MM.1S (cell line): ENCODE data around the gene TTYH2.

Experiments used
- DNase-seq: peaks from one replicate; pipeline ENCODE4 v3.0.0-alpha.2; 2015
- H2AFZ ChIP-seq: fragments of 300-600 bp; sonication (generic); 2 replicates; pipeline ENCODE4 v1.6.0; 2016; ENCODE audit warnings: antibody characterized with exemption, low read length
- H3F3A ChIP-seq: fragments of 300-600 bp; sonication (generic); 2 replicates; pipeline ENCODE4 v1.6.1; 2016; ENCODE audit warnings: mild to moderate bottlenecking, antibody characterized with exemption, low read length, moderate library complexity, mixed read lengths; ENCODE audit not compliant: insufficient read depth
- H3K27ac ChIP-seq: fragments of 300-600 bp; sonication (generic); 2 replicates; pipeline ENCODE4 v1.5.1; 2016; ENCODE audit warnings: mild to moderate bottlenecking, low read length
- H3K27me3 ChIP-seq: fragments of 300-600 bp; sonication (generic); replicated peaks from 2 replicates; pipeline ENCODE4 v1.6.0; 2016; ENCODE audit warnings: low read length; ENCODE audit not compliant: insufficient read depth
- H3K36me3 ChIP-seq: fragments of 300-600 bp; sonication (generic); replicated peaks from 2 replicates; pipeline ENCODE4 v1.6.1; 2016; ENCODE audit warnings: mild to moderate bottlenecking, low read length, mixed read lengths; ENCODE audit not compliant: insufficient read depth
- H3K4me1 ChIP-seq: fragments of 300-600 bp; sonication (generic); 2 replicates; pipeline ENCODE4 v1.6.1; 2016; ENCODE audit warnings: low read length, mixed read lengths
- H3K4me2 ChIP-seq: fragments of 300-600 bp; sonication (generic); 2 replicates; pipeline ENCODE4 v1.6.0; 2016; ENCODE audit warnings: low read depth, low read length
- H3K4me3 ChIP-seq: fragments of 300-600 bp; sonication (generic); 2 replicates; pipeline ENCODE4 v1.5.1; 2016; ENCODE audit warnings: low read length, mixed read lengths
- H3K79me2 ChIP-seq: fragments of 300-600 bp; sonication (generic); 2 replicates; pipeline ENCODE4 v1.6.1; 2016; ENCODE audit warnings: mixed run types, low read length, mixed read lengths
- H3K9ac ChIP-seq: fragments of 300-600 bp; sonication (generic); 2 replicates; pipeline ENCODE4 v1.6.1; 2016; ENCODE audit warnings: low read length, mixed read lengths
- H3K9me2 ChIP-seq: fragments of 300-600 bp; sonication (generic); replicated peaks from 2 replicates; pipeline ENCODE4 v1.6.1; 2016; ENCODE audit warnings: mild to moderate bottlenecking, low read length, mixed read lengths; ENCODE audit not compliant: insufficient read depth
- H3K9me3 ChIP-seq: fragments of 300-600 bp; sonication (generic); replicated peaks from 2 replicates; pipeline ENCODE4 v1.6.1; 2016; ENCODE audit warnings: mild to moderate bottlenecking, low read length, mixed read lengths; ENCODE audit not compliant: insufficient read depth
- H4K20me1 ChIP-seq: fragments of 300-600 bp; sonication (generic); 2 replicates; pipeline ENCODE4 v1.6.1; 2016; ENCODE audit warnings: mild to moderate bottlenecking, low read length, moderate library complexity, mixed read lengths; ENCODE audit not compliant: insufficient read depth
- CTCF ChIP-seq: fragments of 300-600 bp; sonication (generic); IDR thresholded peaks from 2 replicates; pipeline ENCODE4 v1.5.1; 2016; ENCODE audit warnings: antibody characterized with exemption, low read length, mixed read lengths
- EZH2 ChIP-seq: fragments of 300-600 bp; sonication (generic); optimal IDR thresholded peaks from 2 replicates; pipeline ENCODE3; 2017; ENCODE audit warnings: low read depth, mild to moderate bottlenecking, antibody characterized with exemption, low read length, mixed read lengths
- EZH2phosphoT487 ChIP-seq: fragments of 300-600 bp; sonication (generic); IDR thresholded peaks from 2 replicates; pipeline ENCODE4 v1.6.1; 2018; ENCODE audit warnings: antibody characterized with exemption, low read length

The TTYH2 gene

DNA sequence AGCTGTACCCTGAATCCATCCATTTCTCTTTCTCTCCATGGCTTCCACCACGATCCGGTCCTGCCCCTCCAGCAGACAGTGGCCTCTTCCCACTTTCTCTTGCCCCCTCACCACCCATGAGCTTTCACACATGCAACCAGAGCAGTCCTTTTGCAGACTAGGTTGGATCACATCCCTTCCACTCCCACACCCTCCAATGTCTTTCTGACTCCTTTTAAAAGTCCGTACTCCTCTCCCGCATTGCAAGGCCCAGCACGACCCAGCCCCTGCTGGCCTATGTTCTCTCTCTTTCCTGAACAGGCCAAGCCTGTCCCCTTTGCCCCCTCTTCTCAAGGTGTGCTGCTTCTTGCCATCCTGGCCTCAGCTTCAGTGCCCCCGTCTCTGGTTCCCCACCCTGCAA is 38.2 kb downstream of the TTYH2 start:
- H4K20me1 ChIP-seq: no peaks in the 10 kb centered on the region
- no peaks in the 10 kb centered on the region for H3F3A ChIP-seq
- no peak overlapping the region for H3K4me2 ChIP-seq
- no peak overlapping the region for H2AFZ ChIP-seq
- no peak overlapping the region for H3K4me3 ChIP-seq
- DNase-seq: no peak
- TF ChIP-seq EZH2phosphoT487: no peak
- no peak for TF ChIP-seq CTCF
- no peak for TF ChIP-seq EZH2
- no peaks in the 10 kb centered on the region for H3K9me3 ChIP-seq
- no peaks in the 10 kb centered on the region for H3K79me2 ChIP-seq
- peaks cover 84% of the 10 kb centered on the region for H3K27me3 ChIP-seq
- H3K36me3 ChIP-seq: no peaks in the 10 kb centered on the region
- no peak overlapping the region for H3K9ac ChIP-seq
- H3K9me2 ChIP-seq: no peaks in the 10 kb centered on the region
- no peaks in the 10 kb centered on the region for H3K4me1 ChIP-seq
- no peak overlapping the region for H3K27ac ChIP-seq

DNA sequence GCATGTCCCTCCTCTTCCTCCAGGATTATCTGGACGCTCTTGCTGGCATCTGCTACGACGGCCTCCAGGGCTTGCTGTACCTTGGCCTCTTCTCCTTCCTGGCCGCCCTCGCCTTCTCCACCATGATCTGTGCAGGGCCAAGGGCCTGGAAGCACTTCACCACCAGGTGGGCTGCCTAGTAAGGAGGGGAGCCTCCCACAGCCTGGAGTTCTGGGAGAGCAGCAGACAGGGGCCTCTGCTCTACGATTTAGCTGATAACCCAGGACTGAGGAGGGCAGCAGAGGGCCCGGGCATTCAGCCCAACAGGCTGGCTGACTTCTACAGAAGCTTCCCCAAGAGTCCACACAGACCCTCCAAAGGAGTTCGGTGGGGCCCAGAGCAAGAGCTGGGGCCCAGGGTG is 38.8 kb downstream of the TTYH2 start:
- H3F3A ChIP-seq: no peaks in the 10 kb centered on the region
- H3K36me3 ChIP-seq: no peaks in the 10 kb centered on the region
- no peaks in the 10 kb centered on the region for H3K9me2 ChIP-seq
- TF ChIP-seq EZH2phosphoT487 (no peak), CTCF (no peak), EZH2 (no peak)
- H3K9me3 ChIP-seq: no peaks in the 10 kb centered on the region
- no peak overlapping the region for H3K9ac ChIP-seq
- no peaks in the 10 kb centered on the region for H3K79me2 ChIP-seq
- no peak overlapping the region for H2AFZ ChIP-seq
- H4K20me1 ChIP-seq: no peaks in the 10 kb centered on the region
- no peak overlapping the region for H3K4me3 ChIP-seq
- DNase-seq: no peak
- no peaks in the 10 kb centered on the region for H3K4me1 ChIP-seq
- H3K27ac ChIP-seq: no peak overlapping the region
- H3K27me3 ChIP-seq: peaks cover 85% of the 10 kb centered on the region
- no peak overlapping the region for H3K4me2 ChIP-seq

- H3K27me3 ChIP-seq: peaks cover 84% of the 10 kb centered on the region
- no peaks in the 10 kb centered on the region for H4K20me1 ChIP-seq
- H3F3A ChIP-seq: no peaks in the 10 kb centered on the region
- no peaks in the 10 kb centered on the region for H3K36me3 ChIP-seq
- no peaks in the 10 kb centered on the region for H3K9me3 ChIP-seq
- no peak overlapping the region for H3K27ac ChIP-seq
- H3K4me2 ChIP-seq: no peak overlapping the region
- no peaks in the 10 kb centered on the region for H3K9me2 ChIP-seq
- no peak overlapping the region for H3K9ac ChIP-seq
- DNase-seq: no peak
- no peak overlapping the region for H2AFZ ChIP-seq
- H3K4me3 ChIP-seq: no peak overlapping the region
- no peak for TF ChIP-seq EZH2
- TF ChIP-seq CTCF: no peak
- no peak for TF ChIP-seq EZH2phosphoT487
- no peaks in the 10 kb centered on the region for H3K4me1 ChIP-seq
- H3K79me2 ChIP-seq: no peaks in the 10 kb centered on the region
Measured at GRCh38 chr17:74253036-74253435, 39.7 kb downstream of the TTYH2 start.
